GM18505 (cell line): ENCODE measurements around the gene ZNF718.
"Not testable (repeated sequence)": the region's sequence is repeated elsewhere in the genome, so short reads cannot be mapped to it uniquely, and the experiment has no call there.

ENCODE experiments used
- ATAC-seq: cut with Tn5 transposase; IDR thresholded peaks from one replicate; pipeline ENCODE4 v1.9.1; 2021; ENCODE audit not compliant: unreplicated experiment
- POLR2A ChIP-seq: IDR thresholded peaks from 4 replicates; pipeline ENCODE4 v1.6.1; 2011; ENCODE audit warnings: borderline replicate concordance; ENCODE audit not compliant: insufficient read depth, insufficient read length; ENCODE audit errors: extremely low read depth

Gene ZNF718

DNA sequence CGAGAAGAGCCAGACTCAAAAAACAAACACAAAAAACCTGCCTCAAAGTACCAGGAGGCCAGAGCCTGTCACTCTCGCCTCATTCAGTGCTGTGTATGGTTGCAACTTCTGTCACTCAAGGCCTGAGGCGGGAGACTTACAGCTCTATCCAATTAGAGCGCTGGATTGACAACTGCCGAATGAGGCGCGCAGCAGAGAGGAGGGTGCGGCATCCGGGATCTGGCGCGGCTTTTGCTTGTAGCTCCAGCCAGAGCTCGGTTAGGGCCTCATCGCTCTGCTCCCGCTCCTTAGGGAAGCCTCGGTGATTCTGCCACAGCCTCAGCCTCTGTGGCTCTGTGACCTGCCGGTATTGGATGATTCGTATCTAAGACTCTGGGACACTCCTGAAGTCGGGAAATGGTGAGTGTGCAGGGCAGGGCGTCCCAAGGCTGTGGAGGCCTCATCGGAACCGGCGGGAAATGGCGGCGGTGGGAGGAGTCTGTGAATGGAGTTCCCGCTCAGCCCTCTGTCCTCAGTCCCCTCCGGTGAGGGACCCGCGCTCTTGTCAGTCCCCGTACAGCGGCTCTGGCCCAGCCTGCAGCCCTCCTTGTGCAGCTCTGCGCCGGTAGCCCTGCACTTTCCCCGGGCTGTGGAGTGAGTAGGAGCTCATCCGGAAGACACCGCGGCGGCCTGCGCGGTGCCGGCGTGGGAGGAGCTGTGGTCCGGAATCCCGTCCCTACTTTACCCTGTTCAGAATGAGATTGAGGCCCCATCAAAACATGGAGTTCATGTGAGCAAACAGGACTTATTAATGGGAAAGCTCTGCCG is at the start of gene ZNF718:
Gene ZNF718, plus strand, starts transcription at position 227 of the 807 bp plus-strand sequence. Its CDS starts 170 bp downstream, at position 397.
- TF ChIP-seq POLR2A, result peak; percentile 87
- ATAC-seq, result peak; percentile 99

DNA sequence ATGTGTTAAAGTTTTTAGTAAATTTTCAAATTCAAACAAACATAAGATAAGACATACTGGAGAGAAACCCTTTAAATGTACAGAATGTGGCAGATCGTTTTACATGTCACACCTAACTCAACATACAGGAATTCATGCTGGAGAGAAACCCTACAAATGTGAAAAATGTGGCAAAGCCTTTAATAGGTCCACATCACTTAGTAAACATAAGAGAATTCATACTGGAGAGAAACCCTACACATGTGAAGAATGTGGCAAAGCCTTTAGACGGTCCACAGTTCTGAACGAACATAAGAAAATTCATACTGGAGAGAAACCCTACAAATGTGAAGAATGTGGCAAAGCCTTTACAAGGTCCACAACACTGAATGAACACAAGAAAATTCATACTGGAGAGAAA is 38.4 kb upstream of the ZNF718 start:
- no peak for ATAC-seq
- no peak for TF ChIP-seq POLR2A

DNA sequence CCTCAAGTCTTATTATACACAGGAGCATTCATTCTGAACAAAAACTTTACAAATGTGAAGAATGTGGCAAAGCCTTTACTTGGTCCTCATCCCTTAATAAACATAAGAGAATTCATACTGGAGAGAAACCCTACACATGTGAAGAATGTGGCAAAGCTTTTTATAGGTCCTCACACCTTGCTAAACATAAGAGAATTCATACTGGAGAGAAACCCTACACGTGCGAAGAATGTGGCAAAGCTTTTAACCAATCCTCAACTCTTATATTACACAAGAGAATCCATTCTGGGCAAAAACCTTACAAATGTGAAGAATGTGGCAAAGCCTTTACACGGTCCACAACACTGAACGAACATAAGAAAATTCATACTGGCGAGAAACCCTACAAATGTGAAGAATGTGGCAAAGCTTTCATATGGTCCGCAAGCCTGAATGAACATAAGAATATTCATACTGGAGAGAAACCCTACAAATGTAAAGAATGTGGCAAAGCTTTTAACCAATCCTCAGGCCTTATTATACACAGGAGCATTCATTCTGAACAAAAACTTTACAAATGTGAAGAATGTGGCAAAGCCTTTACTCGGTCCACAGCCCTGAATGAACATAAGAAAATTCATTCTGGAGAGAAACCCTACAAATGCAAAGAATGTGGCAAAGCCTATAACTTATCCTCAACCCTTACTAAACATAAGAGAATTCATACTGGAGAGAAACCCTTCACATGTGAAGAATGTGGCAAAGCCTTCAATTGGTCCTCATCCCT is 37.6 kb upstream of the ZNF718 start:
- ATAC-seq, result not testable (repeated sequence)

DNA sequence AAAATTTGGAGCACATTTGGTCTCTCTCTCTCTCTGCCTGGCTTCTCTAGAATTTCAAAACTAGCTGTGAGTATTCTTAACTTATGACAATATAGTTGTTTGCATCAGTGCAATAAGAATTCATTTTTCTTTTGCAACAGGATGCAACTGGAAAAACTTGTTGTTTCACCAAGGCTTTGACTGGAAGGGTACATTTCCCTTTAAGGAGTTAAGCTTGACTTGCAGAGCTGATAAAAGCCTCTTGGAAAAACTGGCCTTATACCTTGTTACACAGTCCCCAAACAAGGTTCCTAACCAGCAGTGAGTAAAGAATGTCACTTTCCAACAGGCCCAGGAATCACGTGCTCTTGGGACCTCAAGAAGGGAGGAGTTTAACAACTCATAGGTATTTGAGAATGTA is 25.9 kb upstream of the ZNF718 start:
- no peak for TF ChIP-seq POLR2A
- ATAC-seq, result no peak

DNA sequence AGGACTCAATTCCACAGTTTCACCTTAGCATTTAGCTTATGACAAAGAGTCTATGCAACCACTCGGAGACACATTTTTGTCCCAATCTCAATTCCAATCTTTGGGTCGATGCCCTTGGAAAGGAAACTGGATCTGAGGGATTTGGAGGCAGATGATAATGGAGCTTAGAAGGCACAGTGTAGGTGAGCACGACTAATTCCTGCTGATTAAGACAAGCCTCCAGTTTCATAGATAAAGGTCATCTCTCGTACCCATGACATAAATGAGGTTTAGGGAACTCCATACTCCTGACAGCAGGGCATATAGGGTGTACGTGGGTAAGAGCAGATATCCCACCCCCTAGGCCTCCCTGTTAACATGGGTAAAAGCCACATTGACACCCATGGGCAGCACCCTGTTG is 24.4 kb upstream of the ZNF718 start:
- TF ChIP-seq POLR2A, result no peak
- no peak for ATAC-seq

DNA sequence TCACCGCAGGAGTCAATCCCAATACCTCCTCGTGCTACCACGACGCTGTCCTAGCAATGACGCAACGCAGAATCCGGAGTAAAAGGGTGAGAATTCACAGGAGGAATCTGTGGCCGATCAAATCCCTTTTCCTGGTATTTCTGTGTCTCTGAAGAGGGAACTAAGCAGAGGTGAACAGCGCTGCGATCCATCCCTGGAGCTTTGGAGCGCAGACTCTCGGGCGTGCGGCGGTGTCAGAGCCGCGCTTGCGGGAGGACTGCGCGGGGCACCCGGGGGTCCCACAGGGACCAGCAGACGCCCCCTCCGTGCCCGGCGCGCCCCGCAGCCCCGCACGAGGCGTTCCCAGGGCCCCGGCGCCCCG is 17.2 kb upstream of the ZNF718 start:
- no peak for ATAC-seq
- TF ChIP-seq POLR2A, result no peak

DNA sequence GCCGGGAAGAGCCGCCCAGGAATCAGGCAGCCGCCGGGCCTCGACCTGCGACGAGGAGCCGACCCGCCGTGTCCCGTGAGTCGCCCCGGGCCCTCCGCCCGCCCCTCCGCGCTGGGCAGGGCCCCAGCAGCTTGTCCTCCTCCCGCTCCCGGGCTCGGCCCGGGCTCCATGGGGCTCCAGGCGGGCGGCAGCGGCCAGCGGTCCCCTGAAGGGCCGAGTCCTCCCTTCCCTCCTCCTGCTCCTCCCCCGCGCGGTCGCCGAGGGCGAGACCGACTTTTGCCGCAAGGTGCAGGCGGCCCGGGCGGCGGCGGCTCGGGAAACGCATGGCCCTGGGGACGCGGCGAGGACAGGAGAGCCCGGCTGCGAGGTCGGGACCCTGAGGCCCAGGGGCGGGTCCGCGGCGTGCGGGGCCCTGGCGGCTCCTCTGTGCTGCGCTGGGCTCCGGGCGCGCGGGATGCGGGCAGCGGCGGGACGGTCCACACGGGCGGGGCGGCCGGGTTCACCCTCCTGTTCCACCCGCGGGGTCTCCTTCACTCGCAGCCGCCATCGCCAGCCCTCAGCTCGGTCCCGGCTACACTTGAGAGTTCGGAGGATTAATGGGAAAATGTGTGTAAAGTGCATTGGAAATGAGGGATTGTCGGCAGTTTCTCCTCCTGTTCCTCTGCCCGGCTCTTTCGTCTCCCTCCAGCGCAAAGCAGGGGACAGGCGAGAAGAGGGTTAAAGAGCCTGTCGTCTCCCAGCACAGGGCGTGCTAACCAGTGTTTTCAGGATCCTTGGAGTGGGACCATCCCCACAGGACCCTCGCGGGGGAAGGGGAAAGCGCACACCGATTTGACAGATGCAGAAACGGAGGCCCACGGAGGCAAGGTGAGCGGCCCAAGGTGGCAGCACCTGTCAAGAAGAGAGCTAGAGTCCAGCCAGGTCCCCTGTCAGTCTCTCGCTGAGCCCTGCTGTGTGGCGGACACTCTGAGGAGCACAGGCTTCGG is 16.6 kb upstream of the ZNF718 start:
- no peak for TF ChIP-seq POLR2A
- no peak for ATAC-seq

DNA sequence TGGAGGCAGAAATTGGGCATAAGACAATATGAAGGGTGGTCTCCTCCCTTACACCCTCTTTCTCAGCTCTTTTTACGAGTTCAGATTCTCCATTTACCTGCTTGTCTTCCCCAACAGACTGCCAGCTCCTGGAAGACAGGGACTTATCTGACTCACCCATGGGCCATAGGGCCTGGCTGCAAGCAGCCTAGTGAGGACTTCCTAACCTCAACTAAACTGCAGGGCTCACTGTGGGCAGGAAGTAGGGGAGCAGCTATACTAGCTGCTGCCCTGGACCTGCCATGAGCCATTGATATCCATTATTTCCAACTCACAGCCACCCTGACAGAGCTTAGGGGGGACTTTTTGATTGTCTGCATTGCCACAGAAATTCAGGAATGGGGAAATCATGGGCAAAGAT is 11.5 kb upstream of the ZNF718 start:
- no peak for TF ChIP-seq POLR2A
- no peak for ATAC-seq

DNA sequence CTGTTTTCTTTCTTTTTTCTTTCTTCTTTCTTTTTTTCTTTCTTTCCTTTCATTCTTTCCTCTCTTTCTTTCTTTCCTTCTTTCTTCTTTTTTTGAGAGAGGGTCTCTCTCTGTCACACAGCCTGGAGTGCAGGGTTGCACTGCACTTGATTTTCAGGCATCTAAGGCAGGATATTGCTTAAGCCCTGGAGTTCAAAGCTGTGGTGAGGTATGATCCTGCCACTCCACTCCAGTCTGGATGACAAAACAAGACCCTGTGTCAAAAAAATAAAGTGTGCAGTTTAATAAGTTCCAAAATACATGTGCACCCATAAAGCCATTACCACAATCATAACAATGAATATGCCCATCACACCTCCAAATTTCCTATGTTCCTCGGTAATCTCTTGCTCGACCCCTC is 10.6 kb upstream of the ZNF718 start:
- no peak for TF ChIP-seq POLR2A
- ATAC-seq, result no peak

DNA sequence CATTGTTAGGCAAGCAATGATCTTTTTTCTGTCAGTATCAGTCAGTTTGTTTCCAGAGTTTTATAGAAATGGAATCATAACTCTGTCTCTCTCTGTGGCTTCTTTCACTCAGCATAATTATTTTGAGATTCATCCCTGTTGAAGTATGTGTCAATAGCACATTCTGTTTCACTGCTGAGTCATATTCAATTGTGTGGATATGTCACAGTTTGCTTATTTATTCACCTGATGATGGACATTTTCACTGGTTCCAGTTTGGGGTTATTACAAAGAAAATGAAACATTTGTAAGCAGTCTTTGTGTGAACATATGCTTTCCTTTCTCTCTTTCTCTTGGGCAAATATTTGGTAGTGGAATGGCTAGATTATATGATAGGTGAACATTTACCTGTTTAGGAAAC is 10.2 kb upstream of the ZNF718 start:
- no peak for ATAC-seq
- no peak for TF ChIP-seq POLR2A

DNA sequence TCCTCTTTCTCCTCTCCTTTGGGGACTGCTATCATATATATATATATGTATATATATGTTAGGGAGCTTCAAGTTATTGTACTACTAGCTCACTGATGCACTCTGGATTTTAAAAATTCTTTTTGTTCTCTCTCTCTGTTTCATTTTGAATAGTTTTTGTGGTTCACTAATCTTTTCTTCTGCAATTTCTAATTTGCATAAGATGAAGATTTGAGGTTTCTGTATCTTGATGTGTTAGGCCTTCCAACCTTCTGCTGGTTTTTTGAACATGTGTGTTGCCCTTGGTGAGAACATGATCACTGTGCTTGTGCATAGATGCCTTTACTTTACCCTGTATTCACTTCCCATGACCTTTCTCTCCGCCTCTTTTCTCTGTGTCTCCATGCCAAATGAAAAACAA is 7.8 kb upstream of the ZNF718 start:
- no peak for ATAC-seq
- TF ChIP-seq POLR2A, result no peak

DNA sequence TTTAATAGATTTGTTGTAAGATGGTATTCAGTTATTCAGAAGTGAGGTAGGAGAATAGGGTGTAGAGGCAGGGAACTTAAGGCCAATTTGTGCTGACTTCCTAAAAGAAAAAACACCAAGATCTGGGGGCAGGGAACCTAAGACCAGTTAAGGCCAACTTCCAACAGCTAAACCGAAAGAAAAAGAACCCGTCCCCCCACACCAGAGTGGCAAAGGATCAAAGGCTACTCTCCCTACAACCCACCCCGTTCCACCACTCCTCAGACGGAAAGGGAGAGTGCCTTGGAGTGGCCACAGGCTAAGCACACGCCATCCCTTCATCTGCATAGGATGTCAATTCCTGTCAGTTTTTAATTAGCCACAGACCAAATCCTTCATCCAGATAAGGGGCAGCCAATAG is 3.7 kb upstream of the ZNF718 start:
- no peak for ATAC-seq

DNA sequence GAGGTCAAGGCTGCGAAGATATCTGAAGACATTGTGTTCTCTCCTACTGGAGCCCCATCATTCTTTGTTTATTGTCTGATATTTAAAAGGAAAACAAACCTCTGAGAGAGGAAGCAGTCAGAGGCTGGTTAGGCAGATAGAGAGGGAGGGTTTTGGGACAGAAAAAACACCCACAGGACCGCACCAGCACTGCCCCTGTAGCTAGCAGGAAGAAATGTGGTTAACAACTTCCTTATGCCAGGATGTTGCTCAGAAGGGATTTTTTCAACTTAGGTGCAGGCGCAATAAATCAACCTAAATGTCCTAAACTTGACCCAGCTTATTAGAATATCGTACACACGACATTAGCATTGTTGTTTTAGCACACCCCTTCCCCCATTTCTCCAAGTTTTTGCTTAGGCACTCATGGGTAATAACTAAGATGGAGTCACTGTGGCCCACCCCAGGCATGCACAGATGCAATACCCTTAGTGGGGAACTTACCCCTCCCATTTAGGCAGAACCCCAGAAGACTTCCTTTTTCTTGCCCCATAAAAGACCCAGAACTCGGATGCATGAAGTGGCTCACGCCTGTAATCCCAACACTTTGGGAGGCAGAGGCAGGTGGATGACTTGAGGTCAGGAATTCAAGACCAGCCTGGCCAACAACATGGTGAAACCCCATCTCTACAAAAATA is 2.8 kb upstream of the ZNF718 start:
- ATAC-seq, result no peak
- no peak for TF ChIP-seq POLR2A

More for the DNA sequence above, 3.7 kb upstream of the ZNF718 start:
- no peak for TF ChIP-seq POLR2A

DNA sequence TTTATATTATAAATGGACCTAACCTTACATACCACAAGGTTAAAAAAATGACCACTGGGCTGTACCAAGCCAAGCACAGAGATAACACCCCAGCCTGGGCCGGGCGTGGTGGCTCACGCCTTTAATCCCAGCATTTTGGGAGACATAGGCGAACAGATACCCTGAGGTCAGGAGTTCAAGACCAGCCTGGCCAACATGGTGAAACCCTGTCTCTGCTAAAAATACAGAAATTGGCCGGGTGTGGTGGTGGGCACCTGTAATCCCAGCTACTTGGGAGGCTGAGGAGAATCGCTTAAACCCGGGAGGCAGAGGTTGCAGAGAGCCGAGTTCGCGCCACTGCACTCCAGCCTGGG is 403 bp upstream of the ZNF718 start:
- not testable (repeated sequence) for ATAC-seq
